ENCODE data around the gene HPCAL4.

HPCAL4 gene

GRCh38 chr1:39628807-39629350, 62.4 kb downstream of the HPCAL4 start:
- Histone ChIP-seq H3K4me1 (ENCODE audit: low read length) (no peaks in the 10 kb centered on the region), H3K36me3 (replicated peaks; ENCODE audit: insufficient read depth, low read length) (no peaks in the 10 kb centered on the region), H3K4me3 (ENCODE audit: low read length) (no peak overlapping the region), H3F3A (ENCODE audit: insufficient read depth, low read length) (no peaks in the 10 kb centered on the region), H2AFZ (ENCODE audit: low read length) (no peak overlapping the region), H4K20me1 (ENCODE audit: insufficient read depth, low read length) (no peaks in the 10 kb centered on the region), H3K9me2 (replicated peaks; ENCODE audit: insufficient read depth, low read length) (no peaks in the 10 kb centered on the region), H3K27me3 (replicated peaks; ENCODE audit: insufficient read depth, low read length) (no peaks in the 10 kb centered on the region), H3K27ac (ENCODE audit: low read length) (no peak overlapping the region), H3K79me2 (ENCODE audit: low read length) (no peaks in the 10 kb centered on the region), H3K4me2 (ENCODE audit: low read depth, low read length) (no peak overlapping the region), H3K9ac (ENCODE audit: low read length) (no peak overlapping the region), H3K9me3 (replicated peaks; ENCODE audit: insufficient read depth, low read length) (no peaks in the 10 kb centered on the region)
- TF ChIP-seq EZH2phosphoT487 (IDR thresholded peaks at IDR 0.05; ENCODE audit: low read length), result no peak
- no peak for TF ChIP-seq EZH2 (optimal IDR thresholded peaks at IDR 0.05; ENCODE audit: low read depth, low read length)
- TF ChIP-seq CTCF (IDR thresholded peaks at IDR 0.05; ENCODE audit: low read length), result no peak
- DNase-seq, result no peak
